NT2/D1 (cell line): Measurements from ENCODE around the gene GMCL2.

Experiments used
- DNase-seq: peaks from one replicate; pipeline ENCODE4 v3.0.0-alpha.2; 2011; ENCODE audit warnings: low read depth, low spot score
- H3K27me3 ChIP-seq: 2 replicates; pipeline ENCODE4 v1.6.0; 2011; ENCODE audit warnings: mild to moderate bottlenecking; ENCODE audit not compliant: insufficient read length, insufficient read depth
- H3K36me3 ChIP-seq: 2 replicates; pipeline ENCODE4 v1.6.1; 2011; ENCODE audit warnings: mild to moderate bottlenecking, low read length, mixed read lengths; ENCODE audit not compliant: insufficient read depth, insufficient read length
- H3K4me1 ChIP-seq: 2 replicates; pipeline ENCODE4 v1.5.1; 2011; ENCODE audit not compliant: insufficient read depth, insufficient read length
- H3K4me3 ChIP-seq: 2 replicates; pipeline ENCODE4 v1.5.1; 2011; ENCODE audit warnings: low read depth; ENCODE audit not compliant: insufficient read length
- H3K9ac ChIP-seq: 2 replicates; pipeline ENCODE4 v1.6.0; 2011; ENCODE audit warnings: low read depth; ENCODE audit not compliant: insufficient read length
- H3K9me3 ChIP-seq: 2 replicates; pipeline ENCODE4 v1.5.1; 2011; ENCODE audit warnings: mild to moderate bottlenecking, low read length; ENCODE audit not compliant: insufficient read depth
- SUZ12 ChIP-seq: IDR thresholded peaks from 2 replicates; pipeline ENCODE4 v1.6.1; 2011; ENCODE audit not compliant: insufficient read length, insufficient read depth; ENCODE audit errors: extremely low read depth
- YY1 ChIP-seq: IDR thresholded peaks from 2 replicates; pipeline ENCODE4 v1.6.1; 2011; ENCODE audit not compliant: insufficient read length, insufficient read depth
- ZNF274 ChIP-seq: IDR thresholded peaks from 2 replicates; pipeline ENCODE4 v1.6.1; 2011; ENCODE audit warnings: mild to moderate bottlenecking, low read depth, low read length

GMCL2 gene

GRCh38 chr5:178221282-178221681, 34.1 kb upstream of the GMCL2 start:
- no peak overlapping the region for H3K4me3 ChIP-seq
- H3K9ac ChIP-seq = no peak overlapping the region
- H3K9me3 ChIP-seq = no peaks in the 10 kb centered on the region
- peaks cover 63% of the 10 kb centered on the region for H3K36me3 ChIP-seq
- no peak for DNase-seq
- no peak for TF ChIP-seq YY1
- no peak for TF ChIP-seq SUZ12
- no peak for TF ChIP-seq ZNF274
- H3K4me1 ChIP-seq = peaks cover 6% of the 10 kb centered on the region
- no peaks in the 10 kb centered on the region for H3K27me3 ChIP-seq

GRCh38 chr5:178218827-178219226, 31.7 kb upstream of the GMCL2 start:
- no peak for DNase-seq
- Histone ChIP-seq H3K27me3 (no peaks in the 10 kb centered on the region), H3K9ac (no peak overlapping the region), H3K9me3 (no peaks in the 10 kb centered on the region), H3K4me3 (no peak overlapping the region), H3K4me1 (no peaks in the 10 kb centered on the region), H3K36me3 (peaks cover 63% of the 10 kb centered on the region)
- TF ChIP-seq ZNF274 (no peak), YY1 (no peak), SUZ12 (no peak)

- no peak for DNase-seq
- Histone ChIP-seq H3K9me3 (no peaks in the 10 kb centered on the region), H3K4me1 (no peaks in the 10 kb centered on the region), H3K27me3 (no peaks in the 10 kb centered on the region), H3K36me3 (peaks cover 60% of the 10 kb centered on the region), H3K9ac (no peak overlapping the region), H3K4me3 (no peak overlapping the region)
- no peak for TF ChIP-seq ZNF274
- no peak for TF ChIP-seq SUZ12
- no peak for TF ChIP-seq YY1
Observed at GRCh38 chr5:178218237-178218776, 31.1 kb upstream of the GMCL2 start.

- no peak for DNase-seq
- Histone ChIP-seq H3K9ac (no peak overlapping the region), H3K9me3 (no peaks in the 10 kb centered on the region), H3K4me1 (no peaks in the 10 kb centered on the region), H3K4me3 (no peak overlapping the region), H3K36me3 (peaks cover 61% of the 10 kb centered on the region), H3K27me3 (no peaks in the 10 kb centered on the region)
- TF ChIP-seq SUZ12 = no peak
- no peak for TF ChIP-seq ZNF274
- no peak for TF ChIP-seq YY1
Observed at GRCh38 chr5:178216779-178217178, 29.6 kb upstream of the GMCL2 start.

- no peak for TF ChIP-seq SUZ12
- TF ChIP-seq YY1 = no peak
- TF ChIP-seq ZNF274 = no peak
Observed at GRCh38 chr5:178216088-178216534, 28.9 kb upstream of the GMCL2 start.

GRCh38 chr5:178215280-178216002, 28.3 kb upstream of the GMCL2 start:
- Histone ChIP-seq H3K36me3 (peaks cover 64% of the 10 kb centered on the region), H3K4me1 (no peaks in the 10 kb centered on the region), H3K9me3 (no peaks in the 10 kb centered on the region), H3K4me3 (no peak overlapping the region), H3K9ac (no peak overlapping the region), H3K27me3 (no peaks in the 10 kb centered on the region)
- TF ChIP-seq ZNF274 = no peak
- TF ChIP-seq SUZ12 = no peak
- TF ChIP-seq YY1 = no peak
- DNase-seq = no peak

More at GRCh38 chr5:178216088-178216534, 28.9 kb upstream of the GMCL2 start:
- no peaks in the 10 kb centered on the region for H3K27me3 ChIP-seq
- DNase-seq = no peak
- H3K9me3 ChIP-seq = no peaks in the 10 kb centered on the region
- H3K4me3 ChIP-seq = no peak overlapping the region
- peaks cover 61% of the 10 kb centered on the region for H3K36me3 ChIP-seq
- no peak overlapping the region for H3K9ac ChIP-seq
- H3K4me1 ChIP-seq = no peaks in the 10 kb centered on the region

- Histone ChIP-seq H3K4me1 (peaks cover 5% of the 10 kb centered on the region), H3K27me3 (no peaks in the 10 kb centered on the region), H3K36me3 (peaks cover 73% of the 10 kb centered on the region), H3K9ac (no peak overlapping the region), H3K9me3 (no peaks in the 10 kb centered on the region), H3K4me3 (no peak overlapping the region)
- DNase-seq = no peak
- no peak for TF ChIP-seq SUZ12
- no peak for TF ChIP-seq ZNF274
- no peak for TF ChIP-seq YY1
Observed at GRCh38 chr5:178214160-178214803, 27.1 kb upstream of the GMCL2 start.
